ENCODE results near the gene PITRM1.
"Not testable (repeated sequence)": the region's sequence is repeated elsewhere in the genome, so short reads cannot be mapped to it uniquely, and the experiment has no call there.

The PITRM1 gene

DNA sequence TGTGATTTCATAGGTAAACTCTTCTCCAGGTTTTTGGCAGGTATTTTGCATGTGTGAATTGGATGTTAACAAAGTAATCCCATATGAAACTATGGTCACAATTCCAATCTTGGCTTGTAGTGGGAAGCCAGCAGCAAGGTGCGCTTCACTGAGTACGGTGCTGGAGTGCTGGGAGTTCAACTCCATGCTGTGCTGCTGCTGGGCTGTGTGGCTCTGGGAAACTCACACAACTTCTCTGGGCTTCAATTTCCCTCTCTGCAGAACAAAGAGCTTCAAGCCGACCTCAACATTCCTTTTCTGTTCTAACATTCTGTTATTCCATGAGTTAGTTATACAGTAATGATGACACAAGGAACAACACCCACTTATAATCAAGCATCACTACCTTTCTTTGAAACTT, 18.2 kb upstream of the PITRM1 start:
- no peaks in the 10 kb centered on the region for H3K9me3 ChIP-seq (ENCODE audit: insufficient read depth, low read length)
- H4K20me1 ChIP-seq (ENCODE audit: low read depth, low read length), result no peaks in the 10 kb centered on the region
- no peak overlapping the region for H3K9ac ChIP-seq (ENCODE audit: low read length)
- TF ChIP-seq EZH2phosphoT487 (conservative IDR thresholded peaks at IDR 0.05; ENCODE audit: low read length) (no peak), CTCF (IDR thresholded peaks at IDR 0.05; ENCODE audit: insufficient read depth, low read length, poor library complexity, severe bottlenecking) (no peak)
- no peaks in the 10 kb centered on the region for H3K27me3 ChIP-seq (ENCODE audit: low read length)
- no peaks in the 10 kb centered on the region for H3K79me2 ChIP-seq (ENCODE audit: insufficient read depth, low read length)
- H3K4me3 ChIP-seq (ENCODE audit: insufficient read depth, low read length, poor library complexity, severe bottlenecking), result no peak overlapping the region
- no peaks in the 10 kb centered on the region for H3F3A ChIP-seq (ENCODE audit: insufficient read depth)
- H3K27ac ChIP-seq (ENCODE audit: low read depth, low read length), result no peak overlapping the region
- no peaks in the 10 kb centered on the region for H3K36me3 ChIP-seq (ENCODE audit: low read length)
- H3K4me2 ChIP-seq (ENCODE audit: low read depth, low read length, poor library complexity, severe bottlenecking), result no peak overlapping the region
- H3K9me2 ChIP-seq (replicated peaks; ENCODE audit: insufficient read depth, low read length), result no peaks in the 10 kb centered on the region
- H2AFZ ChIP-seq (ENCODE audit: low read depth, low read length, severe bottlenecking), result no peak overlapping the region

DNA sequence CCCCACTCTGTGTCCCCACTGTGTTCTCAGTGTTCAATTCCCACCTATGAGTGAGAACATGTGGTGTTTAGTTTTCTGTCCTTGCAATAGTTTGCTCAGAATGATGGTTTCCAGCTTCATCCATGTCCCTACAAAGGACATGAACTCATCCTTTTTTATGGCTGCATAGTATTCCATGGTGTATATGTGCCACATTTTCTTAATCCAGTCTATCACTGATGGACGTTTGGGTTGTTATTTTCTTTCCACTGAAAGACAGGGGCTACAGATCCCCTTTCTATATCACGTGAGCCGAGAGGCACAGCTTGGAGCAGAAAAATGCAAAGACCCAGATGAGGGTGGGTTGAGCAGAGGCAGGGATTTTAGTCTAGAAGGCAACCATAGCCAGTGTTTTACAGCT, 14.6 kb upstream of the PITRM1 start:
- not testable (repeated sequence) for H3K27ac ChIP-seq (ENCODE audit: low read depth, low read length); H2AFZ ChIP-seq (ENCODE audit: low read depth, low read length, severe bottlenecking); H3K9me2 ChIP-seq (replicated peaks; ENCODE audit: insufficient read depth, low read length); H3K79me2 ChIP-seq (ENCODE audit: insufficient read depth, low read length); H4K20me1 ChIP-seq (ENCODE audit: low read depth, low read length); H3F3A ChIP-seq (ENCODE audit: insufficient read depth); H3K9ac ChIP-seq (ENCODE audit: low read length); H3K27me3 ChIP-seq (ENCODE audit: low read length); H3K4me3 ChIP-seq (ENCODE audit: insufficient read depth, low read length, poor library complexity, severe bottlenecking); H3K4me2 ChIP-seq (ENCODE audit: low read depth, low read length, poor library complexity, severe bottlenecking); H3K36me3 ChIP-seq (ENCODE audit: low read length); H3K9me3 ChIP-seq (ENCODE audit: insufficient read depth, low read length)

GRCh38 chr10:3186368-3186767, 13.8 kb upstream of the PITRM1 start:
- TF ChIP-seq EZH2phosphoT487 (conservative IDR thresholded peaks at IDR 0.05; ENCODE audit: low read length) (no peak), CTCF (IDR thresholded peaks at IDR 0.05; ENCODE audit: insufficient read depth, low read length, poor library complexity, severe bottlenecking) (no peak)
- no peak overlapping the region for H3K4me3 ChIP-seq (ENCODE audit: insufficient read depth, low read length, poor library complexity, severe bottlenecking)
- no peaks in the 10 kb centered on the region for H3K9me3 ChIP-seq (ENCODE audit: insufficient read depth, low read length)

GRCh38 chr10:3185386-3185785, 12.8 kb upstream of the PITRM1 start:
- Histone ChIP-seq H3K36me3 (ENCODE audit: low read length) (no peaks in the 10 kb centered on the region), H3K9ac (ENCODE audit: low read length) (no peak overlapping the region), H3K4me3 (ENCODE audit: insufficient read depth, low read length, poor library complexity, severe bottlenecking) (no peak overlapping the region), H3K79me2 (ENCODE audit: insufficient read depth, low read length) (no peaks in the 10 kb centered on the region), H3K27ac (ENCODE audit: low read depth, low read length) (no peak overlapping the region), H2AFZ (ENCODE audit: low read depth, low read length, severe bottlenecking) (no peak overlapping the region), H3K27me3 (ENCODE audit: low read length) (no peaks in the 10 kb centered on the region), H3K9me3 (ENCODE audit: insufficient read depth, low read length) (no peaks in the 10 kb centered on the region), H4K20me1 (ENCODE audit: low read depth, low read length) (no peaks in the 10 kb centered on the region), H3K4me2 (ENCODE audit: low read depth, low read length, poor library complexity, severe bottlenecking) (no peak overlapping the region), H3F3A (ENCODE audit: insufficient read depth) (no peaks in the 10 kb centered on the region), H3K9me2 (replicated peaks; ENCODE audit: insufficient read depth, low read length) (no peaks in the 10 kb centered on the region)
- TF ChIP-seq EZH2phosphoT487 (conservative IDR thresholded peaks at IDR 0.05; ENCODE audit: low read length) (no peak), CTCF (IDR thresholded peaks at IDR 0.05; ENCODE audit: insufficient read depth, low read length, poor library complexity, severe bottlenecking) (no peak)

More at GRCh38 chr10:3186368-3186767, 13.8 kb upstream of the PITRM1 start:
- Histone ChIP-seq H4K20me1 (ENCODE audit: low read depth, low read length) (no peaks in the 10 kb centered on the region), H3K4me2 (ENCODE audit: low read depth, low read length, poor library complexity, severe bottlenecking) (no peak overlapping the region), H3K9ac (ENCODE audit: low read length) (no peak overlapping the region), H3K9me2 (replicated peaks; ENCODE audit: insufficient read depth, low read length) (no peaks in the 10 kb centered on the region), H3K27me3 (ENCODE audit: low read length) (no peaks in the 10 kb centered on the region), H3K27ac (ENCODE audit: low read depth, low read length) (no peak overlapping the region), H3F3A (ENCODE audit: insufficient read depth) (no peaks in the 10 kb centered on the region), H3K79me2 (ENCODE audit: insufficient read depth, low read length) (no peaks in the 10 kb centered on the region), H3K36me3 (ENCODE audit: low read length) (no peaks in the 10 kb centered on the region), H2AFZ (ENCODE audit: low read depth, low read length, severe bottlenecking) (no peak overlapping the region)

Data from SU-DHL-6 (cell line).